HFF-Myc (cell line): ENCODE results near the gene AGAP1.

Experiments used
- DNase-seq: peaks from one replicate; pipeline ENCODE4 v3.0.0-alpha.2; 2011; ENCODE audit warnings: low read depth; ENCODE audit errors: extremely low read depth
- H3K4me3 ChIP-seq: replicated peaks from 2 replicates; pipeline ENCODE4 v1.5.1; 2011; ENCODE audit warnings: low read depth, mild to moderate bottlenecking, control low read depth, low read length
- TF ChIP-seq, protein P1 (sequence below): IDR thresholded peaks from 2 replicates; pipeline ENCODE4 v1.5.1; 2012; ENCODE audit warnings: mild to moderate bottlenecking, low read depth, low read length, control low read depth; ENCODE audit errors: missing control alignments

The AGAP1 gene

DNA sequence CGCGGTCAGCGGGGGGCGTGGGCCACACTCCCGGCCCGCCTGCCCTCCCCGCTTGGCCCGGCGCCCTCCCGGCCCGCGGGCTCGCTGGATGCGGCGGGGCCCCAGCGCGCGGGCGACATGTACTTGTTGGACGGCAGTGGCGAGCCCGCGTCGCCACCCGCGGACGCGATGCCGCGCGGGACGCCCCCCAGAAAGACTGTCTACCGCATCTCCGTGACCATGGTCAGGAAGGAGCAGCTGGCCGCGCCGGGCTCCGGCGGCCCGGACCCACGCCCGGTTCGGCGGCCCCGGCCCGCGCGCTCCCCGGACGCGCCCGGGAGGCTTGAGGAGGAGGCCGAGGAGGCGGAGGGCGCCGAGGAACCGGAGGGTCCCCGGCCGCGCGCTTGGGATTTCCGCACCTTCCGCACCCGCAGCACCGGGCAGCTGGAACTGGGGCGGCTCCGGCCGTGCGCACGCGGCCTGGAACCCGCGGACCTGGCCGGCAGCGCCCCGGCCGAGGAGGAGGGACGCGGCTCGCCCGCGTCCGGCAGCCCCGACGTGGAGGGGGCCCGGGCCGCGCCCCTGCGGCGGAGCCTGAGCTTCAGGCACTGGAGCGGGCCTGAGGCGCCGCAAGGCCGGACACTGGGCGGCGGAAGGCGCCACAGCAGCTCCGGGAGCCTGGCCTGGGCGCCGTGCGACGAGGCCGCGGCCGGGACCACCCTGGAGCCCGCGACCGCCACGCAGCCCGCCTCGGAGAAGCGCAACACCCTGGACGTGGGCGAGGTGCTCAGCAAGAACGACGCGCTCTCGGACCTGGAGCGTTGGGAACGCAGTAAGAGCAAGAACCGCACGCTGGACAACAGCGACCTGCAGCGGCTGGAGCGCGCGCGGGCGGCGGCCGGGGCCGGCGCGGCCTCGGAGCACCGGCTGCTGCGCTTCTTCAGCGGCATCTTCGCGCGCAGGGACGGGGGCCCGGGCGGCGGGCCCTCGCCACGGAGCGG lies 176.4 kb downstream of the AGAP1 start:
- peak overlapping the region; percentile 37 for H3K4me3 ChIP-seq
- DNase-seq = peak; percentile 31
- TF ChIP-seq, protein P1, sequence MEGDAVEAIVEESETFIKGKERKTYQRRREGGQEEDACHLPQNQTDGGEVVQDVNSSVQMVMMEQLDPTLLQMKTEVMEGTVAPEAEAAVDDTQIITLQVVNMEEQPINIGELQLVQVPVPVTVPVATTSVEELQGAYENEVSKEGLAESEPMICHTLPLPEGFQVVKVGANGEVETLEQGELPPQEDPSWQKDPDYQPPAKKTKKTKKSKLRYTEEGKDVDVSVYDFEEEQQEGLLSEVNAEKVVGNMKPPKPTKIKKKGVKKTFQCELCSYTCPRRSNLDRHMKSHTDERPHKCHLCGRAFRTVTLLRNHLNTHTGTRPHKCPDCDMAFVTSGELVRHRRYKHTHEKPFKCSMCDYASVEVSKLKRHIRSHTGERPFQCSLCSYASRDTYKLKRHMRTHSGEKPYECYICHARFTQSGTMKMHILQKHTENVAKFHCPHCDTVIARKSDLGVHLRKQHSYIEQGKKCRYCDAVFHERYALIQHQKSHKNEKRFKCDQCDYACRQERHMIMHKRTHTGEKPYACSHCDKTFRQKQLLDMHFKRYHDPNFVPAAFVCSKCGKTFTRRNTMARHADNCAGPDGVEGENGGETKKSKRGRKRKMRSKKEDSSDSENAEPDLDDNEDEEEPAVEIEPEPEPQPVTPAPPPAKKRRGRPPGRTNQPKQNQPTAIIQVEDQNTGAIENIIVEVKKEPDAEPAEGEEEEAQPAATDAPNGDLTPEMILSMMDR = peak; percentile 34

GRCh38 chr2:235670974-235671787 lies 177.3 kb downstream of the AGAP1 start:
- TF ChIP-seq, protein P1 = no peak
- peak overlapping the region; percentile 37 for H3K4me3 ChIP-seq
- no peak for DNase-seq

DNA sequence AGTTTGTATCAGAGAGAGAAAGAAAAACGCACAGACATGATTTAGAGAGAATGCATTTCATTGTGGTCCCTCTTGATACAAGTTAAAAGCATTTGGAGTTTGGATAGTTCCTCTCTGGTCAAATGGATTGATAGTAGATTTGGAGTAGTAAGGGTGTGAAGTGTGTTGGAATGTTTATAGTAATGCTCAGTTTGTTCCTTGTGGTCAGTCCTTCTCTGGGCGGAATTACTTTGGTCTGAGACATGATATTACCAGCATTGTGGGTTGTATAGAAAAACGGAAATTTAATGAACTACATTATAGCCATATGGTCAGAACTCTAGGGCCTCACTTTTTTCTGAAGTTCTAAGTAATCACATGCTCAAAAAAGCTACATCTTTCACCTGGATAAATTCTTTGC lies 178.9 kb downstream of the AGAP1 start:
- no peak overlapping the region for H3K4me3 ChIP-seq
- no peak for DNase-seq
- TF ChIP-seq, protein P1 = no peak

DNA sequence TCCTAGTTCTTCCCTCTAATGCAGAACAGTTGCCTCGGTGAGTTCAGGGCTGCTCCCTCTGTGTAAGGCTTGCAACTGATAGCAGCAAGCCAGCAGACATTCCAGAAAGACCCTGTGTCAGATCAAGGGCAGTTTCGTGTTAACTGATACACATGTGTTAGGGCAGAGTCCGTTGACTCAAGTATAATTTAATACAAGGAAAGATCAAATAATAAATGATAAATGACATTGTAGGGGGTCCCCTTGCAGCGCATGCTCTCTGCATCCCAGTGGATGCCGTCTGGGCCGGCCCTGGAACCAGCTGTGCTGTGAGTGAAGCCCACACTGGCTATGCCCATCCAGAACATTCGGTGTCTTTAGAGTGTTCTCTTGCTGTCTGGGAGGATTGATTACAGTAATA lies 180.3 kb downstream of the AGAP1 start:
- no peak for DNase-seq
- TF ChIP-seq, protein P1 = no peak
- no peak overlapping the region for H3K4me3 ChIP-seq

DNA sequence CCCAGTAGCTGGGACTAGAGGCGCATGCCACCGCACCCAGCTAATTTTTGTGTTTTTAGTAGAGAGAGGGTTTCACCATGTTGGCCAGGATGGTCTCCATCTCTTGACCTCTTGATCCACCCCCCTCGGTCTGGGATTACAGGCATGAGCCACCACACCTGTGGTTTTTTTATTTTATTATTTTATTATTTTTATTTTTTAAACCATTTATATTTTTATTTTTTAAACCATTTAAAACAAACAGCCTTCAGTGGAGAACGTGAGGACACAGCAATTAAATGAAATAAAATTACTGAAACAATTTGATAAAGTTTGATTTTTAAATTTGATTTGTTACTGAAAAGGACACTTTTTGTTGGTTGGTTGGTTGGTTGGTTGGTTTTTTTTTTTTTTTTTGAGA lies 181.0 kb downstream of the AGAP1 start:
- DNase-seq = no peak
- TF ChIP-seq, protein P1 = no peak
- H3K4me3 ChIP-seq = no peak overlapping the region

GRCh38 chr2:235675678-235676535 lies 182.1 kb downstream of the AGAP1 start:
- H3K4me3 ChIP-seq = no peak overlapping the region
- TF ChIP-seq, protein P1 = no peak
- DNase-seq = no peak
